Type B pancreatic cell (in vitro differentiated cells): ENCODE results near the gene RAMP1. TPM values are rescaled to one million over a fixed set of nuclear protein-coding genes. Genes with fewer than 3 reads are reported as not detected.

Experiments
- DNase-seq: peaks from one replicate; pipeline ENCODE4 v3.0.0; 2021; ENCODE audit warnings: mixed read lengths; ENCODE audit not compliant: unreplicated experiment; ENCODE audit errors: extremely low spot score
- H3K27ac Mint-ChIP-seq: 2 replicates; pipeline ENCODE4 v1.8.0; 2021; ENCODE audit warnings: mild to moderate bottlenecking, mixed read lengths
- H3K27me3 Mint-ChIP-seq: 2 replicates; pipeline ENCODE4 v1.8.0; 2021; ENCODE audit warnings: mixed read lengths
- H3K36me3 Mint-ChIP-seq: 2 replicates; pipeline ENCODE4 v1.8.0; 2021; ENCODE audit warnings: mixed read lengths
- H3K4me1 Mint-ChIP-seq: one replicate; pipeline ENCODE4 v1.8.0; 2021; ENCODE audit warnings: mixed read lengths; ENCODE audit not compliant: unreplicated experiment
- H3K4me3 Mint-ChIP-seq: 2 replicates; pipeline ENCODE4 v1.8.0; 2021; ENCODE audit warnings: mild to moderate bottlenecking, mixed read lengths
- H3K9me3 Mint-ChIP-seq: 2 replicates; pipeline ENCODE4 v1.8.0; 2021; ENCODE audit warnings: mixed read lengths
- CTCF ChIP-seq: fragments of 200-600 bp; sonication (generic); conservative IDR thresholded peaks from 2 replicates; pipeline ENCODE4 v1.5.0; 2021; ENCODE audit warnings: antibody characterized with exemption, mild to moderate bottlenecking
- total RNA-seq: library from RNA; stranded (reverse); gene quantifications from 2 replicates; pipeline ENCODE4 v1.2.1, GENCODE V29; 2021; ENCODE audit warnings: low replicate concordance

RAMP1 gene
- total RNA-seq, 1 donor from 2014 or later = 11.3 TPM

DNA sequence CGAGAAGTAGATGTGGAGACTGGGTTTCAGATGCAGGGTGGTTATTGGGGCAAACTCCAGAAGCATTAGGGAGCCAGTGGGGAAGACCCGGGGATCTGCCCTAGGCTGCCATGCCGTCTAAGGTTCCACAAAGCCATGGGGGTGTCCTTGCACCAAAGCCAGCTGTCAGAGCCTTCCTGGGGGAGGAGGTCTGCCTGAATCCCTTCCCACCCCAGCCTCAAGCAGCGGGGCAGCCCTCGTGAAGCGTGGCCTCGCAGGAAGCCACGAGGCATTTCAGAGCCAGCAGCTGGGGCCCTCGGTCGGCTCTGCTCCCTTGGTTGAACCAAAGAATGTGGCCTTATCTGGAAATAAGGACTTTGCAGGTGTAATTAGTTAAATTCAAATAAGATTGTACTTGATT lies 56.2 kb downstream of the RAMP1 start:
- H3K27me3 Mint-ChIP-seq = peaks cover 5% of the 10 kb centered on the region

DNA sequence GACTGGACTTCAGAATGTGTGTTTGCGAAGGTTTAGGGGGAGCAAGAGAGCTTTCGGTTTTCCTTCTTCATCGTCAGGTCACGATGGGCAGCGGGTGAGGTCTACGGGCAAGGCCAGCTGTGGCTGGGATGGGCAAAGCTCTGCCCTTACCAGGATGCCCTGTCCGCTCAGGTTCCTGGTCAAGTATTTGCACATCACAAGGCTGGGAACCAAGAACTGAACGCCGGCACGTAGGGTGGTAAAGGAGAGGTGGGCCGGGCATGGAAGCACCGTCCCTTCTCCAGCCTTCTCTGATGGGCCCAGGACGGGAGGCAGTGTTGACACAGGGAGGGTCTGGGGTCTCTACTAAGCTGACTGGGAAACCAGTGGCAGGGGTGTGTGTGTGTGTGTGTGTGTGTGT lies 56.9 kb downstream of the RAMP1 start:
- Mint-ChIP-seq H3K4me3 (no peak overlapping the region), H3K36me3 (no peaks in the 10 kb centered on the region), H3K27me3 (peaks cover 8% of the 10 kb centered on the region), H3K4me1 (no peaks in the 10 kb centered on the region), H3K9me3 (no peaks in the 10 kb centered on the region), H3K27ac (no peak overlapping the region)
- DNase-seq = no peak
- TF ChIP-seq CTCF = no peak

More for the DNA sequence above, 56.2 kb downstream of the RAMP1 start:
- Mint-ChIP-seq H3K4me3 (no peak overlapping the region), H3K9me3 (no peaks in the 10 kb centered on the region), H3K27ac (no peak overlapping the region), H3K36me3 (no peaks in the 10 kb centered on the region), H3K4me1 (no peaks in the 10 kb centered on the region)
- DNase-seq = no peak
- TF ChIP-seq CTCF = no peak

- no peaks in the 10 kb centered on the region for H3K4me1 Mint-ChIP-seq
- no peak overlapping the region for H3K4me3 Mint-ChIP-seq
- no peaks in the 10 kb centered on the region for H3K36me3 Mint-ChIP-seq
- TF ChIP-seq CTCF = no peak
- H3K27ac Mint-ChIP-seq = no peak overlapping the region
- DNase-seq = no peak
- peaks cover 11% of the 10 kb centered on the region for H3K27me3 Mint-ChIP-seq
- H3K9me3 Mint-ChIP-seq = no peaks in the 10 kb centered on the region
Observed at GRCh38 chr2:237917696-237918374, 58.4 kb downstream of the RAMP1 start.

- Mint-ChIP-seq H3K27ac (peak overlapping the region; percentile 19), H3K4me3 (no peak overlapping the region), H3K9me3 (no peaks in the 10 kb centered on the region), H3K36me3 (no peaks in the 10 kb centered on the region), H3K4me1 (no peaks in the 10 kb centered on the region), H3K27me3 (peaks cover 11% of the 10 kb centered on the region)
- no peak for DNase-seq
- no peak for TF ChIP-seq CTCF
Observed at GRCh38 chr2:237919593-237919992, 60.2 kb downstream of the RAMP1 start.

GRCh38 chr2:237920673-237921072 lies 61.2 kb downstream of the RAMP1 start:
- Mint-ChIP-seq H3K9me3 (no peaks in the 10 kb centered on the region), H3K4me1 (no peaks in the 10 kb centered on the region), H3K4me3 (no peak overlapping the region), H3K36me3 (no peaks in the 10 kb centered on the region), H3K27me3 (peaks cover 11% of the 10 kb centered on the region), H3K27ac (no peak overlapping the region)
- TF ChIP-seq CTCF = no peak
- DNase-seq = no peak
